ENCODE measurements around the gene MED9. TPM values are rescaled to one million over a fixed set of nuclear protein-coding genes. Genes with fewer than 3 reads are reported as not detected.

Gene MED9
- total and polyA plus RNA-seq, 2 donors (not counting 3 experiments of a cell fraction or from before 2014, with no cell fraction given), result 15.1 to 18.2 TPM

DNA sequence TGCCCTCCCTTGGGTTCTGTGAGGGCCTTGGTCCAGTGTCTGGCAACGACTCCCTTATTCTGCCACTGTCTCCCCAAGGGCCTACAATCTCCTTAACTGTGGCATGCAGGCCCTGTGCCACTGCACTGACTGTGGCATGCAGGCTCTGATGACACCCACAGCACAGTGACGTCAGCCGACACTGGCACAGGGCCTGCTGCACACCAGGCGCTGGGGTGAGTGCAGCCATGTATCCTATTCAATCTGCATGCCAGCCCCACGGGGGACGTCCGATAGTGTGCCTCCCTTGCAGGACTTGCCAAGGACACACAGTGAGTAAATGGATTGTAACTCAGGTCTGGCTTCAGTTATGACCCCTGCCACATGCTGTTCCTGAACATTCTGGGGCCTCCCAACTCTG, 59.2 kb downstream of the MED9 start:
- no peaks in the 10 kb centered on the region for H3K36me3 ChIP-seq (ENCODE audit: control insufficient read depth in 2 of 2, extremely low read depth in 1 of 2, insufficient read depth in 2 of 2, low read length in 2 of 2)
- no peaks in the 10 kb centered on the region for H4K20me1 ChIP-seq (replicated peaks; ENCODE audit: control insufficient read depth, extremely low read depth, insufficient read depth, low read length)
- TF ChIP-seq GATA2 (IDR thresholded peaks at IDR 0.05; ENCODE audit: insufficient read depth, insufficient read length, low read depth, low read length) (no peak), FOS (IDR thresholded peaks at IDR 0.05; ENCODE audit: borderline replicate concordance, insufficient read depth, low read length) (no peak), POLR2AphosphoS5 (IDR thresholded peaks at IDR 0.05; ENCODE audit: insufficient read depth, low read depth, low read length) (no peak), CTCF (IDR thresholded peaks at IDR 0.05; ENCODE audit: extremely low read depth in 1 of 2, insufficient read depth in 1 of 2, low read depth in 1 of 2, low read length in 2 of 2) (no peak), MYC (IDR thresholded peaks at IDR 0.05; ENCODE audit: low read depth, low read length) (no peak), EZH2 (IDR thresholded peaks at IDR 0.05; ENCODE audit: borderline replicate concordance, low read depth, low read length, severe bottlenecking) (no peak), JUN (IDR thresholded peaks at IDR 0.05; ENCODE audit: borderline replicate concordance, insufficient read depth, insufficient read length, low read depth) (no peak), POLR2A (IDR thresholded peaks at IDR 0.05; ENCODE audit: low read depth, low read length) (no peak)
- ChIA-PET CTCF (no interaction called here), POLR2A (no interaction called here)
- no peaks in the 10 kb centered on the region for H3K27me3 ChIP-seq (ENCODE audit: control insufficient read depth in 2 of 2, insufficient read depth in 2 of 2, low read length in 2 of 2)
- no peak overlapping the region for H3K27ac ChIP-seq (ENCODE audit: insufficient read depth, low read depth, low read length)
- no peak overlapping the region for H3K9ac ChIP-seq (replicated peaks; ENCODE audit: extremely low read depth, insufficient read depth, low read length)
- dilution Hi-C loops (cut with MboI; ENCODE audit: extremely low pct_ligation_motif_present, low sequenced_read_pairs), result no loop called here
- H3K4me3 ChIP-seq (replicated peaks in 1 of 3; ENCODE audit: insufficient read depth in 1 of 3, low read depth in 1 of 3, low read length in 3 of 3), result no peak overlapping the region
- FAIRE-seq (no peak), DNase-seq (ENCODE audit: low read depth, low spot score) (no peak)
- no peaks in the 10 kb centered on the region for H3K9me3 ChIP-seq (replicated peaks; ENCODE audit: control insufficient read depth, insufficient read depth, low read length)
- no TSS peak for BruUV-seq (replicated peaks)
- no peaks in the 10 kb centered on the region for H3K9me1 ChIP-seq (replicated peaks; ENCODE audit: control insufficient read depth, extremely low read depth, insufficient read depth, low read length)
- no peaks in the 10 kb centered on the region for H3K79me2 ChIP-seq (ENCODE audit: control insufficient read depth, insufficient read depth, low read length)
- H3K4me2 ChIP-seq (ENCODE audit: insufficient read depth, low read length), result no peak overlapping the region
- H3K4me1 ChIP-seq (ENCODE audit: control insufficient read depth, extremely low read depth, insufficient read depth, low read length), result no peaks in the 10 kb centered on the region
- H2AFZ ChIP-seq (ENCODE audit: low read depth, low read length), result no peak overlapping the region
- intact Hi-C loops (cut with micrococcal nuclease), result no loop called here

Measured in endothelial cell of umbilical vein (primary cell).